ELF-1 (cell line): ENCODE measurements around the gene RNASE1.

Experiments used
- DNase-seq: peaks from one replicate; pipeline ENCODE4 v3.0.0-alpha.2; 2016; ENCODE audit warnings: low read depth, low spot score

Gene RNASE1

DNA sequence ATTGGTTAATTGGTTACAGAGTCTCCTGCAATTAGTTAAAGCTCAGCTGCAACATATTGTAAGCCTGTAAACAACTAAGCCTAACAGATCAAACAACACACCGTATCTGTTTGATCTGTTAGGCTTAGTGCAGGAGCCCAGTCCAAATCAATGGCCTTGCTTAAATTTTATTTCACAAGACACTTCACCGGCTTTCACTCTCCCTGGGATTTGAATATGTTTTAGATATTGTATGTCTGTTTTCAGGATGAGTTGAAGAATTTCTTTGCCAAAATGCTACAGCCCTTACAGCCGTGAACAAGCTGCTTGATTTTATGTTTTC is 5.5 kb upstream of the RNASE1 start:
- DNase-seq, result no peak

DNA sequence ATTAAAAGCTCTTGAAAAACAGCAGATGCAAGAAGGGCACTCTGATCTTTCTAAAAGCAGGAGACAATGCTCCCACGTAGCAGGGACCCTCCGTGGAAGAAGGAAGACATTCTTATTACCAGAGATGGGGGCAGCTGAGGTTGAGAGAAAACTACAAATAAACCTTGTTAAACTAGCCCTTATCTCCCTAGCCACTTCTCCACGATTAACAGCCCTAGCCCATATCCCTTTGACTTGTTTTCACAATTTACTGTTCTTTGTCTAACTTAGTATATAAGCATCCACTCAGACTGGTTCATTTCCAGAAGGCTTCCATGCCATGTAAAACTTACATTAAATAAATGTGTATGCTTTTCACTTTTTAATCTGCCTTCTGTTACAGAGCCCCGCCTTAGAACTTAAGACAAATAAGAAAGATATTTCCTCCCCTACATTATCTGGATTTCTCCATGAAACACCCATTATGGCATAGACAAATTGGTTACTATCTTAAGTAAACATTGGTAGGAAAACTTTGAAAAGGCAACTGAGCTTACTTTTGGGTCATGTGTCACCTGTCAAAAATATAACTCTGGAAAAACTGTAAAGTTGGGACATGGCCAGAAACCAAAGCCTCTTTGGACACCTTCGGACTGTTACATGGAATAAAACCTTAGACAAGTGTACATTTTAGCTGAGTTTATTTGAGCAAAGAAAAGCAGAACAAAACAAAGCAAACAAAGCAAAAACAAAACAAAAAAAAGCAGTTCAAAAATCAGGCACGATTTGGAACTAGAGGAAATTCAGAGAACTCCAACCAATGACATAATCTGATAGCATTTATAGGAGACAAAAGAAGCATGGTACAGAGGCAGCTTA is 4.9 kb upstream of the RNASE1 start:
- no peak for DNase-seq

DNA sequence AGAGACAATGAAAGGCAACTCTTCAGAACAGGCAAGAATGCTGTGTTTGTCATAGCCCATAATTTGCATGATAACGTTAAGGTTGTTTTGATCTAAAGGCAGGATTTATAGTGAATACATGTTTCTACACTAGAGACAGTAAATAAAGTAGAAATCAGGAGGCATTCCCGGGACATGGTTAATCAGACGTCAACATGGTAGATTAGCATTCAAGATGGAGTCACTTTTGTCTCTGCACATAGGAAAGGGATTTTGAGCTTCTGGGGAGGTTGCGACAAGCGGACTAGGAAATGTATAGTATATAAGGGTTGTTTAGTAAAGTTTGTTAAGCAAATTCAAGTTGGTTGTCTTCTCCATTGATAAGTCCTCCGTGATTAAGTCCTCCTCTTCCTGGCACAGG is 2.8 kb upstream of the RNASE1 start:
- DNase-seq, result no peak

DNA sequence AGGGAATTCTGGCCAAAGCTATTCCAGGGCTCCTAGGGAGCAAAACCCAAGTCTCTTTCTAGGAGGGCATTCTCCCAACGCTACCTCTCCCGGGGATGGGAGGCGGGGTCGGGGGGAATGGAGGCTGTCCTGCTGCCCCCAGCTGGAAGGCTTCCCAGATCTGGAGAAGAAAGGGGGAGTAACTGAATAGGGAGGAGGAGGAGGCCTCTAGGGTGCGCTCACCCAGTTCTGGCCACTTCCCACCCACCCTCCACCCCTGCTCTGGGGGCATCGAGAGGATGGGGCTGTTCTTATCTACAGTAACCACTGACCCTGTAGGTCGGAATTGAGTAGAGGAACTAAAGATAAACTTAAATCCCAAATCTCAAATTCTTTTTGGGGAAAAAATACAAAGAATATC is 579 bp upstream of the RNASE1 start:
- no peak for DNase-seq

DNA sequence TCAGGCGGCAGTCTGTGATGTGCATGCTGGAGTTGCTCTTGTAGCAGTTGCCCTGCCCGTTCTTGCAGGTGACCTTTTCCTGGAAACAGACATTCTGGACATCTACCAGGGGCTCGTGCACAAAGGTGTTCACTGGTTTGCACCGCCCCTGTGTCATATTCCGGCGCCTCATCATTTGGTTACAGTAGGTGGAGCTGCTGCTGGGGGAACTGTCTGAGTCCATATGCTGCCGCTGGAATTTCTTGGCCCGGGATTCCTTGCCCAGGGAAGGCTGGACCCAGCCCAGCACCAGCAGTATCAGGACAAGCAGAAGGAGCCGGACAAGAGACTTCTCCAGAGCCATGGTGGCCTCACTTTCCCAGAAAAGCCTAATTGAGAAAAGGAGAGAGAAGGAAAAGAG is 918 bp downstream of the RNASE1 start:
- no peak for DNase-seq

DNA sequence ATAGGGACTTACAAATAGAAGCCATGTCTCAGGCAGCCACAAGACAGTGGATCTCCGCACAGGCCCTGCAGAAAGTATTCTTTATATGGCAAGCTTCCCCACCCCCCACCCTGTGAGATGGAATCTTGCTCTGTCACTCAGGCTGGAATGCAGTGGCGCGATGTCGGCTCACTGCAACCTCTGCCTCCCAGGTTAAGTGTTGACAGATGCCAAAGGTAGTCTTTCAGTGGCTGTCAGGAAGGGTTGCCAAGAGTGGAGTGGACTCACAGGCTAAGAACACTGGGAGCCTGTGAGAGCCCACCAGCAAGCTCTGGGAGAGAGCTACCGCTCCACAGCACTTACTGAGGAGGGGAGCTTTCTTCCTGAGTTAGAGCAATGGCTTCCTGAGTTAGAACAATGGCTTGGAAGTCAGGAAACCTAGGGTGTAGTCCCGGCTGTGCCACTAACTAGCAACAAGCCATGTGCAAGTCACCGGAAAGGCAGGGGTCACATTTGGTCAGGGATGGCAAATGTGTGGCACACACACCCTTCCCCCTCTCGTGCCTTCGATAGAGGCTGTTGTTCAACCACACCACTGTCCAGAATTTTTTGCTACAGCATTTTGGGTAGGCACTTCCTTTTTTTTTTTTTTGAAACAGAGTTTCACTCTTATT is 2.6 kb downstream of the RNASE1 start:
- DNase-seq, result peak; percentile 85

DNA sequence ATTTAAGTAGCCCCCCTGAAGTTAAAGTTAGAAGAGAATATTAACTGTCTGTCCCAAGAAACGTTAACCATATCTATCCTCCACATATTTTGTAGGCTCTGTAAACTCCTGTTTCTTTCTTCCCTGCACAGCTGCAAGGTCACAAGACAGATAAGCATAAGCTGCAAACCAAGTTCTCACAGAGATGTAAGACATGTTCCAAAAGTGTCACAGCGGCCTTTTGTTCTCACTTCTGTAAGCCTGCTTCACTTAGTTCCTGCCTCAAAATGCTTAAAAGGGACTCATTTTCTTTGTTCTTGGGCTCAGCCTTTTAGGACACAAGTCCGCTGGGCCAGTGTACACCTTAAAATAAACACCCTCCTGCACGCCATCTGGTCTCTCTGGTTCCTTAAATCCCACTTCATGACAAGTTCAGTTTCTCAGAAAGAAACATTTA is 3.2 kb downstream of the RNASE1 start:
- DNase-seq, result no peak

DNA sequence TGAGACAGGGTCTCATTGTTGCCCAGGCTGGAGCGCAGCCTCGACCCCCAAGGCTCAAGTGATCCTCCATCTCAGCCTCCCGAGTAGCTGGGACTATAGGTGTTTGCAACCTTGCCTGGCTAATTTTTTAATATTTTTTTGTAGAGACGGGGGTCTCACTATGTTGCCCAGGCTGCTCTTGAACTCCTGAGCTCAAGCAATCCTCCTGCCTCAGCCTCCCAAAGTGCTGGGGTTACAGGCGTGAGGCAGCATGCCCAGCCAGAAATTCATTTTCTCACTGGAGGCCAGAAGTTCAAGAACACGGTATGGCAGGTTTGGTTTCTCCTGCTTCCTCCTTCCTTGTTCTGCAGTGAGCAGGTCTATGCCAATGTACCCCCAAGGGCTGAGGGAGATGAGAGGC is 3.7 kb downstream of the RNASE1 start:
- no peak for DNase-seq

DNA sequence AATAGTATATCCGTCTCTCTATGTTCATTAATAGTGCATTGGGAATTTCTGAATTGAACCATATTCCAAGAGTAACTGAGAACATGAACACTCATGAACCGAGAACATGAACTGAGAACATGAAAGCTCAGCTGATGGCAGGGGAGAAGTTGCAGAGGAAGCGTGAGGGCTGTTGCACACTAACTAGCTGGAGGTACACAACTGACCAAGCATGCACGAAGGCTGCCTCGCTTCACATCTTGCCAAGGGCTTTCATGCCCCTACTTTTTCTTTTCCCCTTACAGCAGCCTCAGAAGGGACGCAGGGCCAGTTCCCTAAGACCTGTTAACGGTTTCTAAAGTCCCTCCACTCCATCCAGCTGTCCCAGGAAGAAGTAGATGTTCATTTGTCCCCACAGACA is 4.3 kb downstream of the RNASE1 start:
- DNase-seq, result no peak

DNA sequence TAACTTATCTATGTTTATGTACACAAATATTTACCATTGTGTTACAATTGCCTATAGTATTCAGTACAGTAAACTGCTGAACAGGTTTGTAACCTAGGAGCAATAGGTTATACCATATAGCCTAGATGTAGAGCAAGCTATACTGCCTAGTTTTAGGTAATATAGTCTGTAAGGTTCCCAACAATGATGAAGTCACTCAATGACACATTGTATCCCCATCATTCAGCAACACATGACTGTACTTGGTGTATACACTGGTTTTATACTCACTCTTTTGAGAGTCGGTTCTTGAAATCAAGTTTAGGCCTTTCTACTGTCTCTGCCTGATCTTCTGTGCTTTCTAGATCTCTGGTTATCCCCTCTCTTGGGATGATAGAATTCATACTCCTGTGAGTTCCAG is 5.5 kb downstream of the RNASE1 start:
- no peak for DNase-seq

DNA sequence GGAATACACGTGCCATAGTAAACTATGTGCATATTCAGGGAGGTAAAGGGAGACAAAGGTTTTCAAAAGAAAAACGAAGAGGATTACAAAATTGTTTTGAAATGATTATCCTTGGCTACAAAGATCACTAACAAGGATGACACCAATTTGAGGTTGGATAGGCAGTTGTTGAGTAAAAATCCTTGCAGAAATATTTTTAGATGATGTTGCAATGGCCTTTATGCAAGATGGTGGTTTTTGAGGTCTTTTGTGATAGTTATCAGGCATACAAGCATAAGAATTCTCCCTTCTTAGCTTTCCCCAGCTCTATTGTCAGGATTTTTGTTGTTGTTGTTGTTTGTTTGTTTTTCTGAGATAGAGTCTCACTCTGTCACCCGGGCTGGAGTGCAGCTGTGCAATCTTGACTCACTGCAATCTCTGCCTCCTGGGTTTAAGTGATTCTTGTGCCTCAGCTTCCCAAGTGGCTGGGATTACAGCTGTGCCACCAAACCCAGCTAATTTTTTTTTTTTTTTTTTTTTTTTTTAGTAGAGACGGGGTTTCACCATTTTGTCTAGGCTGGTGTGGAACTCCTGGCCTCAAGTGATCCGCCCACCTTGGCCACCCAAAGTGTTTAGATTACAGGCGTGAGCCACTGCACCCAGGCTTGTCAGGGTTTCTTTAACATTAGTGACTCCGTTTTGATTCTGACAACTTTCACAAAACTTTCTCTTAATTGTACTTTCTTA is 7.8 kb downstream of the RNASE1 start:
- no peak for DNase-seq

DNA sequence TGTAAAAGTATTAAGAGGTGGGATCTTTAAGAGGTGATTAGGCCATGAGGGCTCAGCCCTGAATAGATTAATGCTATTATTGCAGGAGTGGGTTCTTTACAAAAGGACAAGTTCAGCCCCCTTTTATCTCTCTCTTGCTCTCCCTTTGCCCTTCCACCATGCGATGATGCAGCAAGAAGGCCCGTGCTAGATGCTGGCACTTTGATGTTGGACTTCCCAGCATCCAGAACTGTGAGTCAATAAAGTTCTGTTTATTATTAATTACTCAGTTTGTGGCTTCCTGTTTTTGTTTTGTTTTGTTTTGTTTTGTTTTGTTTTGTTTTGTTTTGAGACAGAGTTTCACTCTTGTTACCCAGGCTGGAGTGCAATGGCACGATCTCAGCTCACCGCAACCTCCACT is 10.1 kb downstream of the RNASE1 start:
- DNase-seq, result no peak

DNA sequence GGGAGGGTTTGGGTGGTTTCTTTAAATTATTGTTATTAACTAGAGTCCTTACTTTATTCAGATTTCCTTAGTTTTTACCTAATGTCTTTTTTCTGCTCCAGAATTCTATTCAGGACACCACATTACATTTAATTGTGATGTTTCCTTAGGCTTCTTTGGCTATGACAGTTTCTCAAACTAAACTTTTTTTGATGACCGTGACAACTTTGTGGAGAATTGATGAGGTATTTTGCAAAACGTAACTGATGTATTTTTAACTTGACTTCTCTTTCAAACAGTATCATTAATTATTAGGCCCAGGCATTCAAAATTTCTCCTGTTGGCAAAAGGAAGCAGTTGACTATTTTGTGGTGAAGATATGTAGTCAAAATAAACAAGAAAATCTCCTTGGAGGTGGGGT is 11.0 kb downstream of the RNASE1 start:
- no peak for DNase-seq

DNA sequence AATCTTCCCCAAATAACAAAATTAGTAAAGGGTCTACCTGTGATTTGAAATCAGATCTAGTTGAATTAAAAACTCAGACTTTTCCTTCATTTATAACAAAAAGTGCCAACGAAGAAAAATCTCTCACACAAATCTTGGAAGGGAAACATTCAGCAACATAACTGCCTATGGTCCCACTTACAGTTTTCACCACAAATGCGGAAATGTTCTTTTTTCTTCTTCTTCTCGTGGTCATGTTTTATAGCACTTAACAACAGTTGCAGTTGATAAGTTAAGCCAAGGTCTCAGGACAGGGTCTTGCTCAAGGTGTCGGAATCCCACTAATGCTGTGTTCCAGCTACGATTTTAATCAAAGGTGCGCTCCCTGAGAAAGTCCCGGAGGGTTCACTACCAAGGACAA is 11.5 kb downstream of the RNASE1 start:
- no peak for DNase-seq

DNA sequence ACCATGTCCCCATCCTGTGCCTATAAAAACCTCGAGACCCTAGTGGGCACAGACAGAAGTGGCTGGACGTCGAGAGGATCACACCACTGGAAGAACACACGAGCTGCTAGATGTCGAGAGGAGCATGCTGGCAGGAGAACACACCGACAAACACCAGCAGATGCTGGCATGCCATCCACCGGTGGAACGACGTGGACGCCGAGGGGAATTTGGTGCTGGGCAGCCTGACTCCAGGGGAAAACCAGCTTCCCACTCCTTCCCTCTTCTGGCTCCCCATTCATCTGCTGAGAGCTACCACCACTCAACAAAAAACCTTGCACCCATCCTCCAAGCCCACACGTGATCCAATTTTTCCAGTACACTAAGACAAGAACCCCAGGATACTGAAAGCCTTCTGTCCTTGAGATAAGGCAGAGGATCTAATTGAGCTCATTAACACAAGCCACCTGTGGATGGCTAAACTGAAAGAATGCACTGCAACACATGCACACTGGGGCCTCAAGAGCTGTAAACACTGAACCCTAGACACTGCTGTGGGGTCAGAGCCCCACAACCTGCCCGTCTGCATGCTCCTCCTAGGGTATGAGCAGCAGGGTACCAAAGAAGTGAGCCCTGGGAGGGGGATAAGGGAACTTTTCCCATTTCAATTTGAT is 12.1 kb downstream of the RNASE1 start:
- DNase-seq, result no peak

DNA sequence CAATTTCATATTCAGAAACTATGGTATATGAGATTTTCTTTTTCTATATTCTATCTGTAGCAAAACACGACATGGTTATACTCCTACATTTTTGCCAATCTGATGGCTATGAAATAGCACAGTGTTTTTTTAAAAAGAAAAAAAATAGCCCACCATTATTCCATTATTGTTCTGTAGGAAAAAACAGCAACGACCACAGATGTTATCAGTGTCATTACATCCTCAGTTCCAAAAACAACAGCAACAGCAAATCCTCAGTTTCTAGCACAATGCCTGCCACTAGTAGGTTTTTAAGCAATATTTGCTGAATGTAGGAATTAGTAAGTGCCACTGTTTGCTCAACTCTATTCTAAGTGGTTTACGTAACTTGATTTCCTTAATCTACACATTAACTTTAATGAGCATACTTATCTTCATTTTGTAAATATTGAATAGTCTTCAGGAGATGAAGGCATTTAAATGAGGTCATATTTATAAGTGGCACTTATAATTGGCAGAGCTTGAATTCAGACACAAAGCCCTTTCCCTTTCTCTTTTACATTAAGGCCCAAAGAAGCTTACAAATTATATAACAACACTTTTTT is 13.3 kb downstream of the RNASE1 start:
- no peak for DNase-seq

DNA sequence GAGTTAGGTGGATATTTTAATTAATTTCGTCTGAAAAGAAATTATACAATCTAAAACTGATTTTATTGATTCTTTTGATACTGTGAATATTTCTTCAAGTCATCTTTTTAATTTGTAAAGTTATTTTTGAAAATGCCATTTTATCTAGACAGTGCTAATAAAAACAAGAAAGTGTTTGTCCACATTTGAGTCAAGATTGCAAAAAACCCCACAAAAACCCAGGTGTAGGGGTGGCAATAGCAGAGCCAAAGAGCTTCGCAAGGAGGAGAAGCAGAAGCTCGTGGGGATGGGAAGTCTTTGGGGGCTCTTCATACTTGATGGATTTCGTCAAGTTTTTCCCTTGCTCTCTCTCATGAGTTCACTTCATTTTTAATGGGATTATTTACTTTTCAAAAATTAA is 15.6 kb downstream of the RNASE1 start:
- DNase-seq, result no peak

DNA sequence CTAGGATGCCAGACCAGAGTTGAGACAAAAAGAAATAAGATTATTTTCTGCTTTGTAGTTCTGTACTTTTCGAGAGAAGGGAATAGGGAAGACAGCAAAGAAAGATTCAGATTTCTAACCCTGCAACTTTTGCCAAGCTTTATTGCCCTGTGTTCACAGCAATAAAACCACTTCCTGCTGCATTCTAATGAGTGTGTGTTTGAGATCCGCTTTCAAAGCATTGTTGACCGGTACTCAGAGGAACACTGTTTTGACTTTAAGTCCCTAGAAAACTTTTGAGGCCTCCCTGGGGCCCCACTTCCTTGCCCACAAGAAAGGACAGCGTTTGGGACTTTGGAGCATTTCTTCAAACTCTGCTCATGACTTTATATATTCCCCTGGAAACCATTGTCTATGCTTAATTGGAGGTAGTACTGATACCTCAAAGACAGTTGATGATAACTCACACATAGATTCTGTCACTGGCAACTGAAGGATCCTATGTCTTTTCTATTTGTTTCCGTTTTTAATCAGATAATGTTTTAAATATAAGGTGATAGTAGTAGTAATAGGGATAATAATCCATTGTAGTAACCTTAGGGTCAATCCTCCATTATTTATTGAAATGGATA is 20.3 kb downstream of the RNASE1 start:
- peak; percentile 43 for DNase-seq

DNA sequence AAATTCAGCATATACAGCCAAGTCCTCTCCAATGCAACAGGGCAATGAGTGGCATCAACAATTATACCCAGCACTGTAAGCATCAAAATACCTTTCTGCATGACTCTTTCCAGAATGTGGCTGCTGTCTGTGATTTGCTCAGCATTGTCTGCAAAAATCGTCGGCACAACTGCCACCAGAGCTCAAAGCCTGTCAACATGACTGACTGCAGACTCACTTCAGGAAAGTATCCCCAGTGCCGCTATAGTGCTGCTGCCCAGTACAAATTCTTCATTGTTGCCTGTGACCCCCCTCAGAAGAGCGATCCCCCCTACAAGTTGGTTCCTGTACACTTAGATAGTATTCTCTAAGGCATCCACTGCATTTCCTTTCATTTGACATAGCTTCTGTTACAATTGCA is 20.8 kb downstream of the RNASE1 start:
- peak; percentile 61 for DNase-seq

DNA sequence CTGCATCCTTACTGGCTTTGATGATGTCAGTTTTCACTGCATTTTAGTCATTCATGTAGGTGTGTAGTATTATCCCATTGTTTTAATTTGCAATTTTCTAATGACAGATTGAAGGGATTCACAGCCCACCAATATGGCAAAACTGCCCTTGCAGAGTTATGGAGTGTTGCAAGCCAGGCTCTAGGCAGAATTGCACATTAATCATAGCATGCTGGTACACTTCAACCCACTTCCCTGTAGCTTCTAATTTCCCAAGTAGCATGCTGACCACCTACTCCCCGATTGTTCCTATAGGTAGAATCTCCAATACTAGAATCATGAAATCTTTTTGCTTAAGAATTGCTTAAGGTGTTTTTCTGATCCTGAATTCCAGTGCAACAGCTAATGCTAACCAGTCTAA is 26.7 kb downstream of the RNASE1 start:
- no peak for DNase-seq

DNA sequence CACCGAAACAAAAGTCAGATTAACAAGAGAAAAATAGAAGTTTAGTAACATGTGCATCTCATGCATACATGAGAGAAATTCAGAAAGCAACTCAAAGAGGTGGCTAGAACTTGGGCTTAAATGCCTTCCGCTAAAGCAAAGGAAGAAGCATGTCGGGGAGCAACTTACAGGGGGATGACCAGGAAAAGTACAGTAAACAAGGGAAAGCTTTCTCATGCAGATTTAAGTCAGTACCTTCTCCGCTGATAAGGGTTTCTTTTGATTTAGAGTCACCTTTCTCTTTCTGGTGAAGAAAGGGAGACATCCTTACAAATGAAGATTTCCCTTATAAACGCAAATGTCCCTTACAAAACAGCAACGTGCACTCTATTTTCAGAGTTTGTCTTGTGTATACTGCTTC is 27.6 kb downstream of the RNASE1 start:
- DNase-seq, result peak; percentile 29
